ENCODE data around the gene STRIP2. TPM values are rescaled to one million over a fixed set of nuclear protein-coding genes. Genes with fewer than 3 reads are reported as not detected.

The STRIP2 gene
- total and polyA plus RNA-seq, 9 of the 15 experiments (the other 6 are each of a cell fraction or from before 2014, with no cell fraction given), result 10.1 to 81.8 (median 42.3) TPM

GRCh38 chr7:129454249-129454551, 20.0 kb downstream of the STRIP2 start:
- no peak for FAIRE-seq
- no TSS peak for BruUV-seq (replicated peaks)
- Histone ChIP-seq H3K27ac (ENCODE audit: extremely low read depth, low read depth, low read length) (no peak overlapping the region), H3K9ac (ENCODE audit: insufficient read depth in 1 of 2, low read depth in 2 of 2, low read length in 2 of 2) (no peak overlapping the region), H3K9me3 (replicated peaks; ENCODE audit: control insufficient read depth, insufficient read depth, low read depth, low read length) (no peaks in the 10 kb centered on the region), H4K20me1 (replicated peaks; ENCODE audit: control insufficient read depth, insufficient read depth, low read length) (no peaks in the 10 kb centered on the region), H3K9me1 (ENCODE audit: control insufficient read depth, insufficient read depth, low read length) (peaks cover 7% of the 10 kb centered on the region), H3K36me3 (ENCODE audit: control insufficient read depth, insufficient read depth, low read length) (peaks cover 97% of the 10 kb centered on the region), H3K4me1 (replicated peaks in 1 of 2; ENCODE audit: control insufficient read depth in 2 of 2, insufficient read depth in 2 of 2, low read length in 2 of 2) (no peaks in the 10 kb centered on the region), H3K27me3 (ENCODE audit: control insufficient read depth in 2 of 2, insufficient read depth in 2 of 2, low read length in 2 of 2) (no peaks in the 10 kb centered on the region), H3K4me3 (no peak overlapping the region), H3K4me2 (ENCODE audit: insufficient read depth, low read length) (no peak overlapping the region), H3K79me2 (ENCODE audit: control insufficient read depth, insufficient read depth, low read length) (no peaks in the 10 kb centered on the region), H2AFZ (ENCODE audit: low read depth, low read length) (no peak overlapping the region)
- no peak for DNase-seq (ENCODE audit: extremely low read depth in 1 of 4, low spot score in 3 of 4)
- in situ Hi-C loops (cut with MboI) (no loop called here), intact Hi-C loops (cut with micrococcal nuclease) (no loop called here)
- ChIA-PET CTCF (ENCODE audit: low intra/inter-chr PET ratio) (no interaction called here), POLR2A (interaction anchor here (0.6 to 1.5 kb wide), 6 partner anchors 11 to 191 kb away, joined by 3 to 4 read pairs (median 3); partner anchors contain the start of gene STRIP2)
- no peak for ATAC-seq
- TF ChIP-seq MED1 (CRISPR knock-in tag; IDR thresholded peaks at IDR 0.05; ENCODE audit: borderline replicate concordance) (no peak), ZNF830 (CRISPR knock-in tag; IDR thresholded peaks at IDR 0.05) (no peak), E4F1 (CRISPR knock-in tag; IDR thresholded peaks at IDR 0.05; ENCODE audit: borderline replicate concordance) (no peak)
- 100% methylated on average over 4 of the region's 4 CpGs for WGBS (ENCODE audit: insufficient coverage, low coverage, missing lambda C conversion rate)

GRCh38 chr7:129456421-129456820, 22.2 kb downstream of the STRIP2 start:
- no peaks in the 10 kb centered on the region for H3K79me2 ChIP-seq (ENCODE audit: control insufficient read depth, insufficient read depth, low read length)
- intact Hi-C loops (cut with micrococcal nuclease), result no loop called here
- H3K9me1 ChIP-seq (ENCODE audit: control insufficient read depth, insufficient read depth, low read length), result peaks cover 6% of the 10 kb centered on the region
- no peaks in the 10 kb centered on the region for H3K27me3 ChIP-seq (ENCODE audit: control insufficient read depth in 2 of 2, insufficient read depth in 2 of 2, low read length in 2 of 2)
- H3K4me2 ChIP-seq (ENCODE audit: insufficient read depth, low read length), result no peak overlapping the region
- H3K27ac ChIP-seq (ENCODE audit: extremely low read depth, low read depth, low read length), result no peak overlapping the region
- in situ Hi-C loops (cut with MboI), result no loop called here
- no peak overlapping the region for H3K9ac ChIP-seq (ENCODE audit: insufficient read depth in 1 of 2, low read depth in 2 of 2, low read length in 2 of 2)
- no peak for FAIRE-seq
- H3K4me3 ChIP-seq, result no peak overlapping the region
- ChIA-PET CTCF (ENCODE audit: low intra/inter-chr PET ratio) (interaction anchor here (0.6 kb wide), 1 partner anchor 49 kb away, joined by 3 read pairs; no protein-coding TSS in a partner anchor), POLR2A (no interaction called here)
- WGBS (ENCODE audit: insufficient coverage, low coverage, missing lambda C conversion rate), result 97% methylated on average over 10 of the region's 10 CpGs
- no peaks in the 10 kb centered on the region for H3K4me1 ChIP-seq (replicated peaks in 1 of 2; ENCODE audit: control insufficient read depth in 2 of 2, insufficient read depth in 2 of 2, low read length in 2 of 2)
- H2AFZ ChIP-seq (ENCODE audit: low read depth, low read length), result no peak overlapping the region
- no peaks in the 10 kb centered on the region for H3K9me3 ChIP-seq (replicated peaks; ENCODE audit: control insufficient read depth, insufficient read depth, low read depth, low read length)
- ATAC-seq, result no peak
- H3K36me3 ChIP-seq (ENCODE audit: control insufficient read depth, insufficient read depth, low read length), result peaks cover 100% of the 10 kb centered on the region
- BruUV-seq (replicated peaks), result no TSS peak
- TF ChIP-seq HNRNPH1 (optimal IDR thresholded peaks at IDR 0.05; ENCODE audit: low read depth, low read length) (no peak), ZNF766 (CRISPR knock-in tag; conservative IDR thresholded peaks at IDR 0.05) (no peak), NELFE (IDR thresholded peaks at IDR 0.05; ENCODE audit: insufficient read depth, insufficient read length) (no peak), LCOR (CRISPR knock-in tag; IDR thresholded peaks at IDR 0.05) (no peak), COPS2 (conservative IDR thresholded peaks at IDR 0.05) (no peak)
- H4K20me1 ChIP-seq (replicated peaks; ENCODE audit: control insufficient read depth, insufficient read depth, low read length), result no peaks in the 10 kb centered on the region
- no peak for DNase-seq (ENCODE audit: extremely low read depth in 1 of 4, low spot score in 3 of 4)

Data from K562 (cell line).